ENCODE measurements around the gene CMIP. TPM values are rescaled to one million over a fixed set of nuclear protein-coding genes. Genes with fewer than 3 reads are reported as not detected.

CMIP gene
- total RNA-seq, 1 experiment from 2014 or later, result 48.2 TPM

- no peak overlapping the region for H3K23ac ChIP-seq (ENCODE audit: insufficient read length, low read depth, low read length)
- H3K56ac ChIP-seq (ENCODE audit: insufficient read length, low read depth, low read length), result no peak overlapping the region
- H3K79me2 ChIP-seq (ENCODE audit: insufficient read depth, low read length), result peaks cover 3% of the 10 kb centered on the region; the same call in 1 of the 2 replicates
- Mint-ChIP-seq H3K27me3 (ENCODE audit: low read depth) (no peaks in the 10 kb centered on the region; the same call in 1 of the 2 replicates), H3K4me1 (no peaks in the 10 kb centered on the region), H3K4me3 (no peak overlapping the region), H3K36me3 (ENCODE audit: insufficient read depth in 1 of 3, low read depth in 3 of 3) (no peaks in the 10 kb centered on the region), H3K9me3 (no peaks in the 10 kb centered on the region), H3K27ac (no peak overlapping the region)
- no peak overlapping the region for H4K91ac ChIP-seq (ENCODE audit: insufficient read length, low read depth, low read length)
- DNase-seq, result no peak
- H4K8ac ChIP-seq (replicated peaks; ENCODE audit: insufficient read length, low read depth, low read length), result no peak overlapping the region
- H2BK120ac ChIP-seq (ENCODE audit: low read depth, low read length, poor library complexity, severe bottlenecking), result no peak overlapping the region
- no peaks in the 10 kb centered on the region for H3K23me2 ChIP-seq (ENCODE audit: insufficient read length, low read depth, low read length, poor library complexity, severe bottlenecking)
- TF ChIP-seq, protein P1, sequence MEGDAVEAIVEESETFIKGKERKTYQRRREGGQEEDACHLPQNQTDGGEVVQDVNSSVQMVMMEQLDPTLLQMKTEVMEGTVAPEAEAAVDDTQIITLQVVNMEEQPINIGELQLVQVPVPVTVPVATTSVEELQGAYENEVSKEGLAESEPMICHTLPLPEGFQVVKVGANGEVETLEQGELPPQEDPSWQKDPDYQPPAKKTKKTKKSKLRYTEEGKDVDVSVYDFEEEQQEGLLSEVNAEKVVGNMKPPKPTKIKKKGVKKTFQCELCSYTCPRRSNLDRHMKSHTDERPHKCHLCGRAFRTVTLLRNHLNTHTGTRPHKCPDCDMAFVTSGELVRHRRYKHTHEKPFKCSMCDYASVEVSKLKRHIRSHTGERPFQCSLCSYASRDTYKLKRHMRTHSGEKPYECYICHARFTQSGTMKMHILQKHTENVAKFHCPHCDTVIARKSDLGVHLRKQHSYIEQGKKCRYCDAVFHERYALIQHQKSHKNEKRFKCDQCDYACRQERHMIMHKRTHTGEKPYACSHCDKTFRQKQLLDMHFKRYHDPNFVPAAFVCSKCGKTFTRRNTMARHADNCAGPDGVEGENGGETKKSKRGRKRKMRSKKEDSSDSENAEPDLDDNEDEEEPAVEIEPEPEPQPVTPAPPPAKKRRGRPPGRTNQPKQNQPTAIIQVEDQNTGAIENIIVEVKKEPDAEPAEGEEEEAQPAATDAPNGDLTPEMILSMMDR (conservative IDR thresholded peaks at IDR 0.05), result no peak
- no peak overlapping the region for H2BK12ac ChIP-seq (ENCODE audit: insufficient read length, low read depth, low read length)
- no CpG with 5 or more reads among the region's 2 CpGs for WGBS (ENCODE audit: extremely low coverage, insufficient read length, low lambda C conversion rate)
- no peaks in the 10 kb centered on the region for H3K4me1 ChIP-seq (ENCODE audit: insufficient read depth, low read length)
- no peak overlapping the region for H3K14ac ChIP-seq (ENCODE audit: insufficient read depth, low read length)
- no peak overlapping the region for H3T11ph ChIP-seq (ENCODE audit: low read length)
- no peak overlapping the region for H3K4ac ChIP-seq (ENCODE audit: low read depth, low read length)
- H2BK5ac ChIP-seq (ENCODE audit: insufficient read length, low read length), result no peak overlapping the region
- H2AFZ ChIP-seq (ENCODE audit: low read length), result no peak overlapping the region
- no peak overlapping the region for H2AK5ac ChIP-seq (ENCODE audit: insufficient read length, low read length)
- no peak overlapping the region for H3K27ac ChIP-seq (ENCODE audit: insufficient read length, low read depth, low read length)
- no peaks in the 10 kb centered on the region for H3K9me3 ChIP-seq (ENCODE audit: control insufficient read depth, low read depth, low read length)
- no peak overlapping the region for H3K9ac ChIP-seq (ENCODE audit: extremely low read depth, insufficient read length, low read length)
- no peak overlapping the region for H4K5ac ChIP-seq (ENCODE audit: insufficient read length, low read depth, low read length)
- no peaks in the 10 kb centered on the region for H3K27me3 ChIP-seq (ENCODE audit: insufficient read depth, low read length)
- no peaks in the 10 kb centered on the region for H4K20me1 ChIP-seq (ENCODE audit: control insufficient read depth, insufficient read depth, insufficient read length)
- no peak overlapping the region for H3K4me2 ChIP-seq (ENCODE audit: insufficient read depth, insufficient read length, low read length)
- no peaks in the 10 kb centered on the region for H3K79me1 ChIP-seq (ENCODE audit: insufficient read depth, low read depth, low read length, poor library complexity, severe bottlenecking)
- no peak overlapping the region for H2BK15ac ChIP-seq (ENCODE audit: low read depth, low read length)
- no peak overlapping the region for H3K18ac ChIP-seq (ENCODE audit: insufficient read length, low read depth, low read length)
- no peak overlapping the region for H2BK20ac ChIP-seq (ENCODE audit: low read depth, low read length, poor library complexity, severe bottlenecking)
Measured at GRCh38 chr16:81758376-81758775, 313.8 kb downstream of the CMIP start.

Small RNA genes within 50 kb of the gene (microRNA-seq; reads per million reads assigned to microRNA genes)
- gene MIR6504 (ENCODE audit: borderline microRNAs expressed) (not detected), gene MIR7854 (ENCODE audit: borderline microRNAs expressed) (0.35 reads per million)

Other genes with a start within 250 kb of the CMIP start
- not detected in 2 replicates for gene BCO1, start 206.1 kb upstream of the CMIP start, total RNA-seq (2021)
- gene GAN, start 129.8 kb upstream of the CMIP start, total RNA-seq (2021), result 20.3 and 20.9 TPM in 2 replicates

Data from H9 (cell line).